ENCODE measurements around the gene LPP. TPM values are rescaled to one million over a fixed set of nuclear protein-coding genes. Genes with fewer than 3 reads are reported as not detected.
A peak's percentile ranks its signal among the peaks of the same experiment; 100 is the strongest.

LPP gene
- total RNA-seq, 1 donor: 92.1 TPM

DNA sequence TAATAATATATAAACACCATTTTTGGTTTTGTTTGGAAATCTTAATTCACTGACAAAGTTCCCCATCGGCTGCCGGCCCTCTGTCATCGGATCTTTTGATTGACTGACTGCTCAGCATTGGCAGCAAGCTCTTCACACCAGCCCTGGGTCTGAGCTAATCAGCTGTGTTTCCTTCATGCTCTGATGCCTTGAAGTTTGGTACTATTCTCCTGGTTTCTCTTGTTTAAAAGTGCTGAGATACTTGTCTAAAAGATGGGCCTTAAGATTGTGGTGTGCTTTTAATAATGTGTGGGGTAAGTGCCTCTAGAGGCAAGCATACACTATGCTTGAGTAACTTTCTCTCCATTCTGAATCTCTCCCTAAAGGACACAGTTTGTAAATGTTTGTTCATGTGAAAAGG lies 602.3 kb downstream of the LPP start:
- no peak for DNase-seq (ENCODE audit: low read depth)
- H3K4me3 ChIP-seq (ENCODE audit: low read depth, low read length): no peak overlapping the region
- TF ChIP-seq, protein P1, sequence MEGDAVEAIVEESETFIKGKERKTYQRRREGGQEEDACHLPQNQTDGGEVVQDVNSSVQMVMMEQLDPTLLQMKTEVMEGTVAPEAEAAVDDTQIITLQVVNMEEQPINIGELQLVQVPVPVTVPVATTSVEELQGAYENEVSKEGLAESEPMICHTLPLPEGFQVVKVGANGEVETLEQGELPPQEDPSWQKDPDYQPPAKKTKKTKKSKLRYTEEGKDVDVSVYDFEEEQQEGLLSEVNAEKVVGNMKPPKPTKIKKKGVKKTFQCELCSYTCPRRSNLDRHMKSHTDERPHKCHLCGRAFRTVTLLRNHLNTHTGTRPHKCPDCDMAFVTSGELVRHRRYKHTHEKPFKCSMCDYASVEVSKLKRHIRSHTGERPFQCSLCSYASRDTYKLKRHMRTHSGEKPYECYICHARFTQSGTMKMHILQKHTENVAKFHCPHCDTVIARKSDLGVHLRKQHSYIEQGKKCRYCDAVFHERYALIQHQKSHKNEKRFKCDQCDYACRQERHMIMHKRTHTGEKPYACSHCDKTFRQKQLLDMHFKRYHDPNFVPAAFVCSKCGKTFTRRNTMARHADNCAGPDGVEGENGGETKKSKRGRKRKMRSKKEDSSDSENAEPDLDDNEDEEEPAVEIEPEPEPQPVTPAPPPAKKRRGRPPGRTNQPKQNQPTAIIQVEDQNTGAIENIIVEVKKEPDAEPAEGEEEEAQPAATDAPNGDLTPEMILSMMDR (IDR thresholded peaks at IDR 0.05; ENCODE audit: insufficient read depth, low read length): no peak

DNA sequence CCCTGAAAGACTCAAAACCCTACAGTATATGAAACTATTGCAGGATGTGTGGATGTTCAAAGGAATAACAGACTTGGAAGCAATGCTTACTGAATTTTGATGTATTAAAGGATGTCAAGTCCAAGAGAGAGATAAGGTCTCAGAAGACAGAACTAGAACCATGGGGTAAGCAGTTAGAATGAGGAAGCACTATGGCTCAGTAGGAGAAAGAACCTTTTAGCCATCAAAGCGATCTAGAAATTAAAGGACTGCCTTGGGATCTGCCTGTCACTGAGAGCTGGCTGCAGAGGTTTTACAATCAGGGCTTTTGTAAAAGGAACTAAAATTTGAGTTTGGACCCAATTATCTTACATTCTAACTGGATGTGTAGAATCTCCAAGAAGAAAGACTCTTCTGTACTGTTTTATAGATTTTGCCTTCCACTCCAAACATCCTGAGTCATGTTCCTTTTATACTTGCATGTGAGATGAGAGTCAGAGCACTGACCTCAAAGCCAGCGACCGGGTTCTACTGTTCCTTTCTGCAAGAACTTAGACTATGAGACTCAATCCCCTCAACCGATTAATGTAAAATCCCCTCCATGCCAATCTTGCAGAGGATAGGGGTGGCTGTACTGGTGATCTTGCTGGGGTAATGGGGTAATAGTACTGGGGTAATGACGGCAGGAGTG lies 605.5 kb downstream of the LPP start:
- H3K4me3 ChIP-seq (ENCODE audit: low read depth, low read length): no peak overlapping the region
- no peak for DNase-seq (ENCODE audit: low read depth)
- TF ChIP-seq, protein P1 (IDR thresholded peaks at IDR 0.05; ENCODE audit: insufficient read depth, low read length): no peak

DNA sequence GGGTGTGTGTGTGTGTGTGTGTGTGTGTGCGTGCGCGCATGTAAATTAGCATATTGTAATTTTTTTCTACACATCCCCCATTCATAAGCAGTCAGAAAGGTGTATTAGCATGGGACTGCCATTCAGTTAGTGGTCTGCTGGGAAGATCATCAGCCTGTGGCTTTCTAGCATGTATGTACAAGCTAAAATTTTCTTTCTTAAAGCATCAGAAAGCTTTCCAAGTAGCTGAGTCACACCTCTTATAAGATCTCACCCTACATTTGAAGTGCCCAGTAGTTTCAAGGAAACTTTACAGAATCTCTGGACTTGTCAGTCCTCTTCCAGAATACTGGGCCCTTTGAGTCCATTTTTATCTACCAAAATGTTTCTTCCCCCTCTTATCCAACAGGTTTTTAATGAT lies 606.5 kb downstream of the LPP start:
- DNase-seq (ENCODE audit: low read depth): peak; percentile 56
- TF ChIP-seq, protein P1 (IDR thresholded peaks at IDR 0.05; ENCODE audit: insufficient read depth, low read length): no peak
- no peak overlapping the region for H3K4me3 ChIP-seq (ENCODE audit: low read depth, low read length)

DNA sequence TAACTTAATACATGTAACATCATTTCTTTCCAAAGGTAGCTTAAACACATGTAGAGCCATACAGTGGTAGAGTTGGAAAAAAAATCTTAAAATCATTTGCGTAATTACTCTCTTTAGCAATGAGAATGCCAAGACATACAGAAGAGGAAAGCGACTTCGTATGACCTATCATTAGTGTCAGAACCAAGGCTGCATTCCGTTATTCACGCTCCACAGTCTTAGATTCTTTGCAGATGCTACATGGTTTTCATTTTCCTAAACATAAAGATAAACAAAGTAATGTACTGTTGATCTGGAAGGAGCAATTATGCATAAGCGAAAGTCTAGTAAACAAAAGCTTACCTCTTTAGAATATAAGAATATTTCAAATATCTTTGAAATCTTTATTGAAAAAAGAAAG lies 607.5 kb downstream of the LPP start:
- H3K4me3 ChIP-seq (ENCODE audit: low read depth, low read length): no peak overlapping the region
- no peak for DNase-seq (ENCODE audit: low read depth)
- TF ChIP-seq, protein P1 (IDR thresholded peaks at IDR 0.05; ENCODE audit: insufficient read depth, low read length): no peak

DNA sequence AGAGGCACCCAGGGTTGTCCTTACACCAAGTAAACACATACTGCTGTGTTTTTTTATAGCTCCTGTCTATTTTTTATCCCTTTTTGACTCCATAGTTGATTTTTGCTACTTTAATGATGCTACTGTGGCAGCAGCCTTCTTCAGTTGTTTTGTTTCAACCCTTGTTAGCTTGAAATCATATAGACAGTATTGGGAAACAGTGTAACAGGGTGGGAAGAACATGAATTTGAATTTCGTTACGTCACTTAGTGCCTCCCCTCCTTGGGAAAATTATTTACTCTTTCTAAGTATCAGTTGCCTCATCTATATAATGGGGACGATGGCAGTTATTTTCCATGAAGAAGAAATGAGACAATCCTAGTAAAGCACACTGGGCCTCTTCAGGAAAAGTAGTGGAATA lies 608.0 kb downstream of the LPP start:
- TF ChIP-seq, protein P1 (IDR thresholded peaks at IDR 0.05; ENCODE audit: insufficient read depth, low read length): no peak
- no peak for DNase-seq (ENCODE audit: low read depth)
- no peak overlapping the region for H3K4me3 ChIP-seq (ENCODE audit: low read depth, low read length)

DNA sequence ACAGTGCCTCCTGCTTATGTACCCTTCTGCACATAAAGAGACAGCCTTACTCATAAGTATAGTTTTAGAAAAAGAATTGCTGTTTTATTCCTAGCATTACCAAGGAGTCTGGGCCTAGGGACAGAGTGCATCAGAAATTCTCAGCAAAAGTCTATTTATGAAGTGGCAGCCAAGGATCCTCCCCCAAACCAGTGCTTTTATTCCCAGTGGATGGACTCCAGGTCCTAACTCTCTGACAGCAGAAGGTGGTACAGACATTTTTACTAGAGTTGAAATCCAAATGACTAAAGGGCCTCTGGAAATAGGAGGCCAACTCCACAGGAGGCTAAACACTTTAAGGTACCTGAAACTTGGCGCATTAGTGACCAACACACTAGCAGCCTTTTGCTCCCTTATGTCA lies 610.7 kb downstream of the LPP start:
- TF ChIP-seq, protein P1 (IDR thresholded peaks at IDR 0.05; ENCODE audit: insufficient read depth, low read length): no peak
- H3K4me3 ChIP-seq (ENCODE audit: low read depth, low read length): no peak overlapping the region
- DNase-seq (ENCODE audit: low read depth): no peak

DNA sequence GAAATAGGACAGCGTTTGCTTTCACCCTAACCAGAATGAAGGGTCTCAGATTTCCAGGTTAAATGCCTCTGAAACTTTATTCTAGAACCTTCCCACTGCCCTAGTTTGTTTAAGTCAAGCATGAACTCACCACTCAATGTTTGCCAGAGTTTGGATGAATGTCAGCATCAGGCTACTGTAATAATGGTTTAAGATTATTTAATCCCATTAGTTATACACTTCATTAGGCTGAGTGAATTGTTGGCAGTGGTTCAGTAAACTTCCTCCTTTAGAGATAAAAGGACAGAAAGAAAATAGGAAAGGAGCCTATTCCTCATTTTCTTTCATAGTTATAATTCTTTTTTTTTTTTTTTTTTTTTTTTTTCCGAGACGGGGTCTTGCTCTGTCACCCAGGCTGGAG lies 615.9 kb downstream of the LPP start:
- no peak for DNase-seq (ENCODE audit: low read depth)
- no peak overlapping the region for H3K4me3 ChIP-seq (ENCODE audit: low read depth, low read length)
- TF ChIP-seq, protein P1 (IDR thresholded peaks at IDR 0.05; ENCODE audit: insufficient read depth, low read length): no peak

Data from fibroblast of the aortic adventitia (primary cell).